ENCODE data around the gene SH3RF3. TPM values are rescaled to one million over a fixed set of nuclear protein-coding genes. Genes with fewer than 3 reads are reported as not detected.

The SH3RF3 gene
- total RNA-seq, 1 donor from 2014 or later: 7.5 TPM

DNA sequence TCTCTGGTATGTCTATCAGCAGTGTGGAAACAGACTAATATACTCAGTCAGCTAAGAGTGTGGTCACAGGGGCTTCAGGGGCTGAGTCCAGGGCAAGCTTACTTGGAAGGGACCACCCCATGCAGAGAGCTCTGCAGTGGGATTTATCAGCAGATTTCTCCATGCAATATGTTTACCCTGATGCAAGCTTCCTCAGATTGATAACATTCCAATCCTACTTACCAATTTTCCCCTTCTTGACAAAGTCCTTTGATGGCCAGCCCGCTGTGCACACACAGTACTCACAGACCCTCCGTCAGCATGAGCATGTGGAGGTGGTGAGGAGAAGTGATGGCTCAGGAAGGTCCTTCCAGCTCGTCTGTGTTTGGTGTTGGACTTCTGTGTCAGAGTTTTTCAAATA lies 51.8 kb downstream of the SH3RF3 start:
- DNase-seq (ENCODE audit: low spot score): no peak

DNA sequence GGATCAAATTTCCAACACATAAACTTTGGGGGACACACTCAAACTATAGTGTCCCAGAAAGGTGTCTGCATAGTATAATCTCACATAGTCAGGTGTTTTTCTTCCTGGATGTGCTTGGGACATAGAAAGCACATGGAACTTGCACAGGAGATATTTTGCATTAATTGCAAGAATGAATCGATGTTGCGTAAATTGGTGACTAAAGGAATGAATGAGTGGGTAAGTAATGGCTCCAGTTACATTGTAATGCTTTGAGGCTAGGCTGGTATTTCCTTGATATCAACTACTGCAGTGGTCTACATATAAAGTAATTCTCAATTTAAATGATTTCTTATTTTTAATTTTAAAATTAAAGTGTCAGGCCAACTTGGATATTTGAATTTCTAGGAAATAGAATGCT lies 53.4 kb downstream of the SH3RF3 start:
- no peak for DNase-seq (ENCODE audit: low spot score)

DNA sequence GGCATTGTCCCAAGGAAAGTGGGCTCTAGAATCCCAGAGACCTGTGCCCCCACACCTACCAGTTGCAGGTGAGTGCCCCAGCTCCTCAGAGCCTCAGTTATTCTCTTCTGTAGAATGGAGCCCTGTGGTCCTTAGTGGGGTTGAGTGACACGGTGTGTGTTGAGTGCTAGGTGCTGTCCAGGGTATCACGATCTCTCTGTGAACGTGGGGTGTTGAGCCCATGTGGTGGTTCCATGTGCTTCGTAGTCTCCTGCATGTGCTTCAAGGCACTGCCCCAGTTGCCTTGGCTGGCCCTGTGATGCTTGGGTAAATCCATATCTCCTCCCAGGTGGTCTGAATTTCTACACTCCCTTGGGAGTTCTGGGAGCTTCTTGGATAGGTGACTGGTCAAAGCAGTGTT lies 54.9 kb downstream of the SH3RF3 start:
- DNase-seq (ENCODE audit: low spot score): no peak

DNA sequence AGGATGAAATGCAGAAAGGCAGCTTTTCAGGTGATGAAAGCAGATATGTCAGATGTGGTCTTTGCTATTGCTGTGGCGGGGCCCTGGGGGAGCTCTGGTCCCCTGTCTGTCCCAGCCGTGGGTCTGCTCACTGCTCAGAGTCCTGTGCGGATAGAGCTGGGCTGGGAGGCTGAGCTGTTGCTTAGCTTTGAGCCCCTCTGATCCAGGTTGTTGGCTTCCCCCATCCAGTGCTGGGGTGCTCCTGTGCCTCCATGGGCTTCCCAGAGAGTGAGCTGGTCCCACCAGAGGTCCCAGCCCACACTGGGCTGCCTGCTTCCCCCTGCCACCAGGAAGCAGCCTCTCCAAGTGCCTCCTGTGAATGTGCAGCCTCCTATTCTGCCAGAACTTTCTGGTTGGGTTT lies 55.4 kb downstream of the SH3RF3 start:
- no peak for DNase-seq (ENCODE audit: low spot score)

DNA sequence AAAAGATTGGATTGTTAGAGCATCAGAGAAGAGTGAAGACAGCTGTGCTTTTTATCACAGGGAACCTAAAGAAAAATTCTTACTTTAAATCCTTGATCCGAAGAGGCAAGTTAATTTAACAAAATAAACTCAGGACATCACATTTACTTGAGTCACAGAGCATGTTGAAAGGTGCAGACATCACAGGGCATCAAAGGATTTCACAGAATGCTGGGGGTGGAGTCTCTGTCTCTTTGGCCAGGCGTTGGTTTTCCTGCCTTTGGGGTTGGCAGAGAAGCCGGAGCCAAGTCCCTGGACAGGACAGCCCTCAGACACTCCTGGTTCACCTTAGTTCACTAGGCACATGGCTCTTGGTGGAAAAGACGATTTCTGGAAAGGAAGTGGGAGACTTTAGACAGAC lies 56.3 kb downstream of the SH3RF3 start:
- DNase-seq (ENCODE audit: low spot score): peak; percentile 48

GRCh38 chr2:109185821-109186570 lies 57.0 kb downstream of the SH3RF3 start:
- peak; percentile 31 for DNase-seq (ENCODE audit: low spot score)

DNA sequence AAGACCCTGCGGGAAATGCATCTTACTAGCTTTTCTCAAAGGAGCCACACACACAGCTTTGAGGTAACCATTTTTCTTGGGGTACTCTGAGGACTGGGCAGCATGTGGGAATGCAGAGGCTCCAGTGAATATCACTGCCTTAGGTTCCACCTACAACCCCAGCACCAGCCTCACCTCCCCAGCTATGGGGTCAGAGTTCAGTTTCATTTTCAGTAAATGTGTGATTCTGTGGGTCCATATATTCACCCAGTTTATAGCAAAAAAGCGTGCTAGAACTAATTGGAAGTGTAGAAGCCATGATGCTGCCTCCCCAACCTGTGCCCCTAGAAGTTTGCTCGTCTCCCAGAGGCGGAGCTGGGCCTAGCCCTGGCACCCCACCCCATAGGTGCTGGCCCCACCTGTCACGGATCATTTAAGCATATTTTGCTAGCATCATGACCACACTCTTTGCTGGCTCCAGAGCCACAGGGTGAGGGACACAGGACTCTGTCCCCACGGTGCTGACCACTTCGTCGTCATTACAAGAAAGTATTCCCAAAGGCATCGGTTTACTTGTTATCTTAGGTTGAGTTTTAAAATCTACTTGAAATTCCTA lies 57.7 kb downstream of the SH3RF3 start:
- no peak for DNase-seq (ENCODE audit: low spot score)

- no peak for DNase-seq (ENCODE audit: low spot score)
Observed at GRCh38 chr2:109187711-109188495, 58.9 kb downstream of the SH3RF3 start.

DNA sequence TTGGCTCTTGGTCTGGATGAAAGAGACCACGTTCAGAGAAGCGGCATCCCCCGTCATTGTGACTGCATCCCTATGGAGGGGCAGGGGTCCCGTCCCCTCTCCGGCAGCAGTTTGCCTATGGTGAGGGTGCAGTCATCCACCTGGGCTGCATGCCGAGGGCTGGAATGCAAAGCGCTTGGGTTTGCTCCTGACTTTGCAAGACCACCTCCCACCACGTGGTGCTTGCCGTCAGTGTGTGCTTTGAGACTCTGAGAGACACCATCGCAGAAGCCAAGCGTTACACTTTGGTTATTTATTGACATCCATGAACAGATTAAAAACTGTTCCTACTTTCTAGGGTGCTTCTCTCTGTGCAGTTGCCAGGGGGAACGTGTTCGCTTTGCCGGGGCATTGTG lies 59.5 kb downstream of the SH3RF3 start:
- DNase-seq (ENCODE audit: low spot score): no peak

DNA sequence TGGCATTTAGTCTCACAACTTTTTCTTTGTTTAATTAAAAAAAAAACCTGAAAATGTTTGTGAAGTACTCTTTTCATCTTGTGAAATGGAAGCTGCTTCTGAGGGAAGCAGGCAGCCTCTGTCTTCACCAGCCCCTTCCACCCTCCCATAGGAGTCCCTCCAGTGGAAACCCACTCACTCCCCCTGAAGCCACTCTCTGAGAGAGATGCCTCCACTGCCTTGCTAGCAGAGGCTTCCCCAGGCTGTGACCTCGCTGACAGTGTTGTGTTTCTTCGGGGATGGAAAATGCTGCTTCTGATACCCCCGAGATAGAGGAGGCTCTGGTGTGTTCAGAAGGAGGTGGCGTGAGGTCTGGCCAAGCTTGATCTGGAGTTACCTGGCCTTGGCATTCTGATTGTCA lies 59.9 kb downstream of the SH3RF3 start:
- DNase-seq (ENCODE audit: low spot score): no peak

DNA sequence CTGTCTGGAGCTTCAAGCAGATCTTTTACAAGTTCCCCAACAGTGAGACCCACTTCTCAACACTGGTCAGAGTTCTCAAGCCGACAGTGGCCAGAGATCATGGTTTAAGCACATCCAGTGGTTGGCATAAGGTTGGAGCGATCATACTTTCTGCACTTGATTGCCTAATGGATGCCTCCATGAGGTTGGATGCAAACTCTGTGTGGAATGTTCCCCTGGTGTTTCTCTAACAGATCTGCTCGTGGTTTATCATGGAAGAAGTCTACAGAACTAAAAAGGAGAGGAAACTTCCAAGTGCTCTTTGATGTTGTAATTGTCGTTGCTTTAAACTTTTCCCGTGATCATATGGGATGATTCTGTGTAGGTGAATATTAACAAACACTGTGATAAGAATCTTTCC lies 60.7 kb downstream of the SH3RF3 start:
- DNase-seq (ENCODE audit: low spot score): no peak

DNA sequence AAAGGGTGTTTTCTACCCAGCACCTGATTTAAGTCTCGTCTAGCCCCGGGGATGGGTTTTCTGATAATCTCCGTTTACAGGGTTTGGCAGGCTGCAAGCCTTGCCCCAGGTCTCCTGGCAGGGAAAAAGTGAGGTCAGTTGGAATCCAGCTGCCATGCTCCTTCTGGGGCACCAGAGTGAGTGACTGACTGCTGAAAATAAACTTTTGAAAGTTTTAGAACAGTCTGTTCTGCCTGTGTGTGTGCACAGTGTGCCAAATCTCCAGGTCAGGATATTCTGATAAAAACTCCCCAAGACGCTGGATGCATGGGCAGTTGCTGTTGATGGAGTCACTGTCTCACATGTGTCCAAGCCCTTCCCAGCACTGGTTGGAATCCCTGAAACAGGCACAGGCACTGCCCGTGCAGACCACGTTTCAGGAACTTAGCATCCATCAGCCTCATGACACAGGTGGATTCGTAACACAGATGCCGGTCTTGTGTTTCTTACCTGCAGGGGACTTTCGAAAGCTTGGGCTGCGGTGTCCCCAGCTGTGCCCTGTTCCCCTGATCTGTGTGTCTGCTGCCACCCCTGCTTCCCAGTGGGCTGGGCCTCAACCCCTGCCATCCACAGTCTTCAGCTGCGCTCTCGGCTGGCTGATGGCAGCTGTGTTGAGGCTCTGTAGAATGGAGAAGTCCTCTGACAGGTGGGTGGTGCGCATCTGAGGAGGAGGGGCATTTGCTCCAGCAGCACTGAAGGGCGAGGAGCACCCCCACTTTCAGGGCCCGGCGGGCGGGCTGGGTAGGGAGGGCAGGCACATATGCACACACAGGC lies 65.0 kb downstream of the SH3RF3 start:
- DNase-seq (ENCODE audit: low spot score): no peak

DNA sequence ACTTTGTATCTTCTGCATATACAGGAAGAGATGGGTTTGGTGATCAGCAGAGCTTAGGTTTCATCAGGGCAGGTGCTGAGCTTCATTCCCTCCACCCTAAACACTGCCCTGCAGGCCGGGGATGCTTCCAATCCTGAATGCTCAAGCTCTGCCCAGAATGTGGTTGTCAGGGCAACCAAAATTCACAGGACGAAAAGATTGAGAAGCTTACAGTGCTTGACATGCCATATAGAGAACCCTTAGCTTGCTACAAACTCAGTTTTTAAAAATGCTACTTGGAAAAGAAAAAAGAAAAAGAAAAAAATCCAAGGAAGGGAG lies 65.6 kb downstream of the SH3RF3 start:
- no peak for DNase-seq (ENCODE audit: low spot score)

GRCh38 chr2:109195193-109196045 lies 66.4 kb downstream of the SH3RF3 start:
- DNase-seq (ENCODE audit: low spot score): no peak

DNA sequence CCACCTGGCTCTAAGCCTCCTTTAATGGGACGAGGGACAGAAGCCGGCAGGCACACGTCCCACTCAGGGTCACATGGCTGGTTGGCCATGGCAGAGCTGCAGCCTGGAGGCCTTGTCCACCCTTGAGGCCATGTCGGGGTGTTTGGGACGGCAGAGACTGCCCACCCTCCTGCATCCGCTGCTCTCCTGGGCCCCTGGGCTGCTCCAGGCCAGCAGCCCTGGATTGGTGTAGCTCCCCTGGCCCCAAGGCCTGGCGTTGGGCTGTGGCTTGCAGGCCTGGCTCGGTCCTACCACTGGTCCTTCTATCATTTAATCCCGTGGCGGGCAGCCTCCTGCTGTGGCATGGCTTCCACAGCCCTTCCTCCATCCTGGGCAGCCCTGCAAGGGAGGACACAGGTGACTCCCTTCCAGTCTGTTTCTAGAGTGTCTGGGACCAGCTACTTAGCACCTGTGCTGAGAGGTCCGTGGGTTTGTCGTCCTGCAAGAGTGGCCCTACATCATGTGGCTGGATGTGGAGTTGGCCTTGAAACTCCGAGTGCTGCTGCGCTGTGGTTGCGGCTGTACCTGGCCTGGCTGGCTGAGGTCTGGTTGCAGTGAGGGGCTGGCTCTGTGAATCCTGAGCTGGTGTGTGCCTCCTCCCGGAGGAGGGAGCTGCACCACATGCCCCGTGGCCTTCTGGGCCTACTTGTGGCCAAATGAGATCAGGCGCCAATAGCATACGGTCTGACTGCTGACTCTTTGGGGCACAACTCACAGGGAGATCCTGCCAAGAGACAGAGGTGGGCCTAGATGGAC lies 67.3 kb downstream of the SH3RF3 start:
- DNase-seq (ENCODE audit: low spot score): no peak

GRCh38 chr2:109197491-109198418 lies 68.8 kb downstream of the SH3RF3 start:
- no peak for DNase-seq (ENCODE audit: low spot score)

DNA sequence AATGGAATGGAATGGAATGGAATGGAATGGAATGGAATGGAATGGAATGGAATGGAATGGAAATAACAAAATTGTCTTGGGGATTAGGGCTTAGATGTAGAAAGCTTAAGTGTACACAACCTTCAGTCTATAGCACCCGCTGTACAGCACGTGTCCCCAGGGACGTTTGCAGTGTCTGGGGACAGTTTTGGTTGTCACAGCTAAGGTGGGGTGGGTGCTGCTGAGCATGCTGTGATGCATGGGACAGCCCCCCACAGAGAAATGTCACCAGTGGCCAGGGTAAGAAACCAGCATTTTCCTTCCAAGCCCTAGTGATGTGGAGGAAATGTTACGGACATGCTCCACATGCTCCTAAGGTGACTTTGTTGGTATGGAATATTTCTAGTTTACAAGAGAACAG lies 70.8 kb downstream of the SH3RF3 start:
- no peak for DNase-seq (ENCODE audit: low spot score)

- no peak for DNase-seq (ENCODE audit: low spot score)
Observed at GRCh38 chr2:109200616-109201464, 71.8 kb downstream of the SH3RF3 start.

Measured in umbilical cord (tissue), 2 donors.